GM18861 (cell line): ENCODE measurements around the gene RND3.

Experiments
- ATAC-seq: cut with Tn5 transposase; IDR thresholded peaks from one replicate; pipeline ENCODE4 v1.9.1; 2021; ENCODE audit not compliant: unreplicated experiment

The RND3 gene

DNA sequence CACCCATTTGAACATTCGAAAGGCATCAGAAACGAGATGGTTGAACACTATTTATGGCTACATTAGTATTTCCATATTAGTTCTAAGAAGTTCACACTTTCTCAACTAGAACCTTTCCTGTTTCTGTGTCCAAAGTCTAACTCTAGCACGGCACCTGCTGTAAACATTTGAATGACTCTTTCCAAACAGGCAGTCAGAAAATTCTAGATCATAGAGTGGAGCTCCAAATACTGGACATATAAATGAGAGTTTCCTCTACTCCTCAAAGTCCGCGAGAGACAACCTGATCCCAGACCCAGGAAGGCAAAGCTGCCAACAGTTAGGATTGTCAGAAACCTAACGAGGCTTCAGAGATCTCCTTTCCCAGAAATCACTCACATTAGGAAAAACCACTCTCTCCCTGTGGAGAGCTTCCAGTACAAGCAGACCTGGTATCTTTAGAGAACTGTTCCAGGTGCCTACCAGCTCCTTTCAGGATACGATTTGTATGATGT, 10.6 kb downstream of the RND3 start:
- no peak for ATAC-seq

DNA sequence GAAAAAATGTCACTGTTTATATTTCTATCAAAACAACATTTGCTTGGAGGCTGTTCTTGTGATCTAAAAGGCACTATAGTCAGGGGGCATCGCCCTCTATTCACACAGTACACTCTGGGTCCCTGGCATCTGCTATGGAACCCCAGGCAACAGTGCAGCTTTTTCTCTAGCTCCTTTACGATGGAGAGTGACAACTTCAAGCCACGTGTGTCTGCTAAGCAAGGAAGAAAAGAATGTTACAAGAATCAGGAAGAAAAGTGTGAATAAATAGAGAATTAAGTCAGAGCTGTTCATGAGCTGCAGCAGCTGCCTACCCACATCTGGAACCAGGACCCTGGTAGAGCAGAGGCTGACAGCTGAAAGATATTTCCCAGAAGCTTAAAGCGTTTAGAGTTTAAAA, 11.2 kb downstream of the RND3 start:
- ATAC-seq, result no peak

DNA sequence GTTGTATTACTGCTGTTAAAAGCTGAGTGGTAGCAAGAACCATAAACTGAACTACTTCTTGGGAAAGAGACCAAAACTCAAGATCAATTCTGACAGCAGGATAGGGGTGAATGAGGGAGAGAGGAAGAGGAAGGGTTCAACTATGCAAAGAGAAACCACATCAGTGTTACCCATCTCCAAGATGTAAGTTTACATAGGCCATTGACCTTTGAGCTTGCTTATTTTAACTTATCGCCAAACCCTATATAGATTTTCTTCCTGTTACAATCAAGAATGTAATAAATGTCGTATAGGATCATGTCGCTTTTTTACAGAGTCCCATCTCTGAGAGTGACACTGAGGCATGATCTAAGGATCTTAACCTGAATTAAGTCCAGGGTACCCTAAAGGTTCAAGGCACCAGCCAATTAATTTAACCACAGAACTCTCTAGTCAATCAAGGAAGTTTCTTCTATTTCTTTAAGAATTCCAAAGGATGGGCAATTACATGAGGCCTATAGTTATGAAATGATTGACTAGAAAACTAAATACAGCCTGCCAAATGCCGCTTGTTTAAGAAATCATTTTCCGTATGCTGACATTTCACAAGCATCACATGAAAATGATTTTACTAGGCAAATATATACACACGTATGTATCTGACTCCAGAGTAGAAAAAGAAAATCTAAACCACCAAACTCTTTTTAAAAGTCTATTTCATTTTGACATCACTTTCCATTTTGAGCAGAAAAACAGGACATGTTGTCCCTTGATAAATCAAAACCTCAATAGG, 11.8 kb downstream of the RND3 start:
- ATAC-seq, result no peak

DNA sequence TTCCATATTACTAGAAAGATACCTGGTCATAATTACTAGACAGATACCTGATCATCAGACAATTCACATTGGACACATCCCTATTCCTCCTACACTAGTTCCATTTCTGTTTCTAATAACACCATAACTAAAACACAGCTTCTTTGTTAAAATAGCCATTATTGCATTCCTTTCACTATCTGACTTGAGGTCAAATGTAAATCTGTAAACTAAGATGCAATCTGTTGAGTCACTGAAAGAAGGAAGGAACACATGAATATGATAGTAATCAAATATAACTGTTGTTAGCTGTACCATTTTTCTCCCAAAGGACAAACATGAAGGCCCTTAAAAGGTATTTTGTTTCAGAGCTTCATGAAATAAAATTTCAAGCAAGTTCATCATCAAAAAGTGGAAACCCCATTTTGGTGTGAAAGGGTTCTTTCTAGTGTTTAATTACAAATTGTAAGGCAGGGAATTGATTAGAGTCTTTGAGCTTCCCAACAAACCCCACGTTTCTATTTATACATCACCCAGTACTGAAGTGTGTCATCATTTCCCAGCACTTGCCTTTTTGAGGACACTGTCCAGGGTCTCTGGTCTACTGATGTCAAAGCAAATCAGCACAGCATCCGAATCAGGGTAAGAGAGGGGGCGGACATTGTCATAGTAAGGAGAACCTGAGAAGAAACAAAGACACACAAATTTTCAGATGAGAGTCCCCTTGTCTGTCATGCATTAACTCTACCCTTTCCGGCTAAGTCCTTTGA, 13.0 kb downstream of the RND3 start:
- no peak for ATAC-seq

DNA sequence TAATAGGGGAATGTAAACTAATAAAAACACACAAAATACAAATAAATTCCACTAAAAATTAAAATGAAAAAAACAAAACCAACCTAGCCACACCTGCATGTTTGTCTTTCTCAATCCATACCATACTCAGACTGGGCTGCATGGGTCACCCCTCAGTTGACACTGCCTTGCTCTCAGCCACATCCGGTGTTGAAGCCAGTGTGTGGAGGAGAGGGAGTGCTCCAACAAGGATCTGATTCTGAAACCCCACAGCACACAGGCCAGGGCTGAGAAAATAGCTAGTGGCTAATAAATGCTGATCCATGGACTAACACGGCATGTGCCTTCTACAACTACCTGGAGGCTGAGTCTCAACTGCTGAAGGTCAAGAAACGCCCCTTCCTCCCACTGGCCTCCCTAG, 13.7 kb downstream of the RND3 start:
- no peak for ATAC-seq

DNA sequence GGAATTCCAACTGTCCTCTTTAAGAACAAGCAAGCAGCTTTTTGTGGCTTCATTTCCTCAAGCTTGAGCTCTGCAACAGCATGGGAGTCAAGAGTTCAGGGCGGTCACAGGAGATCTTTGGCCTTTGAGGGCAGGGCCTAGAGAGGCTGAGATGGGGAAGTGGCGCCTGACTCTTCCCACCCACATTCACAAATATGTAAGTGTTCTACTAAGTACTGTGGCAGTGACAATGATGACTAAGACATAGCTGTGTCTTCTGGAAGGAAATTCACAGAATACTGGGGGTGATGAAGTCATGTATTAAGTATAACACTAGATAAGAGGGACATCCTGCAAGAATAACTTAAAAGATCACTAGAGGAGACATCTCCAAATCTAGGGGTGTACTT, 15.0 kb downstream of the RND3 start:
- ATAC-seq, result no peak

DNA sequence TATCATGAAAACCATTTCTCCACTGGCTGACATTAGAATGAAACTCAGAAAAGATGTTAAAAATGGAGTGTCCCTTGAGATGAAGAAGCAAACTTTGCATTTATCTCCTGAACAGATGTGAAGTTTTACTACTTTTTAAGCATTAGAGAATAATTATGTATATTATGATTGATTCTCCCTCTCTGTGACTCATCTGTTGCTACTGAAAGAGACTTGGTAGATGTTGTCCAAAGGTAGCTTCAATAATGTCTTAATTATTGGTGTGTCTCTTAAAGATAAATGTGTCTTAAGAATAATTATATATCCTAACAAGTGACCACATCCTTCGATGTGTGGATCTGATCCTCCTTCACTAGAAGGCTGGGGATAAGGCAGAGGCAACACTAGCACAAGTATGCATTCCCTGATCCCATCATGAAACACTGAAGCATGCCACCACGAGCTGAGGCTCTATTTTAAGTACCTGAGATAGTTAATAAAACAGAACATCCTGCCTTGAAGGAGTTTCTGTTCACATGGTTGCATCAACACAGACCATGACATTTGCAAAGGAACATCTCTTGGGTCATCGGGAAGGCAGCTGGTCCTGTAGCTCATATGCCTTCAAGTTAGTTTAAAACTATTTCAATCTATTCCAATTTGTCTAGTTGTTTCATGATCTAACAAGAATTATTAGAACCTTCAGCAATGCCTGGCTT, 15.5 kb downstream of the RND3 start:
- no peak for ATAC-seq

DNA sequence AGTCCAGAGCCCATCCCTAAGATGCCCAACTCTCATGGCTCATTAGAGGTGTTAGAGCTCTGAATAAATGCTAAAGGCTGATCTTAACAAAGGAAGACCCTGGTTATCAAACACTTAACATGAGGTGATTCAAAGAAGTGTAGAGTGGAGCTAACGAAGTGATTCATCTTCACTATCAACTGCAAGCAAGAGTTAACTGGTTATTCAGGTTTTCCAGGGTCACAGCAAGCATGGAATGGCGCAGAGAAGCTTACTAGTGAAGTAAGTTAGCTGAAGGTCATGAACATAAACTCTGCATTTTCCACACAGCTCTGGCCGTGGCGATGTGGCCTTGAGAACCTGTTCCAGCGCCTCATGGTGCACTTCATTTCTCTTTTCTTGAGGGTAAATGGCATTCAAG, 17.0 kb downstream of the RND3 start:
- no peak for ATAC-seq

DNA sequence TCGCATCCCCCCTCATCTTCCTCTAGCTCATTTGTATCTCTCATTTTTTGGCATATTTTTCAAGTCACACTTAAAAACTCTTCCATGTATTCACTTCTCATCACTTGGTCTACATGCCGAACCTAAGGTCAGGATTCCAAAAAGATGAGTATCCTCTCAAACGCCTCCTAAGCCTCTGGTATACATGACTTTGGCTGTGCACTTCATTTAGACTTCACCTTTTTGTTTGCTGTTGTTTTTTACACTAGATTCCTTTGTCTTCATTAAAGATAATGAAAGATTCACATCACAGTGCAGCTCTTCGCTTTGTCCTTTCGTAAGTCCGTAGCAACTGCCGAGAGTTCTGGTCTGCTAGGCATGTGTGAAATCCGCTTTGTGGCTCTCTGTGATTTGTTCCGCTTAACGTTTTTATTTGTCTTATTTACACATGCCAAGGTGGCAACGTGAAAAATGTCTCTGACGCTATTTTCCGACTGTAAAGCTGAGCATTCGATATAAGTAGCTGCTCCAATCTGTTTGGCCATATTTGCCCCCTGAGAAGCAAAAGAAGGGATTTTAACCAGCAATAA, 17.7 kb downstream of the RND3 start:
- no peak for ATAC-seq

DNA sequence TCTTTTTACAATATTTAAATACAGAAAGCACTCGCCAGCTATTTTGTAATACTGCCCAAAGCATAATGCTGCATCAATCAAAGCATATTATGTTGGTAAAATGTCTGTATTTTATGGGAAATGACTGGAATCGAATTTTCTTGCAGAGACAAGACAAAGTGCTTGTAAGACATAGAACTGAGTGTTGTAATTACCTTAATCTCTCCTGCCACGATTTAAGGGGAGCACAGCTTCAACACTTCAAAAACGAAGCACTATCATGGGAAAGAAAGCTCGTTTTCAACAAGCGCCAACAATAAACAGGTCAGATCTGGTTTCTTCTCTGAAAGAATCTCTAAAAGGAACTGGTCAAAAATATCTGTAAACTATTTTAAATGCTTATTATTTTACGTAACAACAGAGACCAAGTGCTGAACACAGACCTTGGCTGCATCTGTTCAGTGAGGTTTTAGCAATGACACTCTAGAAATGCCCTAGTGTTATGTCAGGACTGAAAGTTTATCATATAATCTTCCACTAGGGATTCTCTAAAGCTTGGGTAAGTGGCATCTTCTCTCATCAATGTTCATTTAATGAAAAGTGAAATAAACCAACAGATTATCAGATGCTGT, 19.0 kb downstream of the RND3 start:
- no peak for ATAC-seq

DNA sequence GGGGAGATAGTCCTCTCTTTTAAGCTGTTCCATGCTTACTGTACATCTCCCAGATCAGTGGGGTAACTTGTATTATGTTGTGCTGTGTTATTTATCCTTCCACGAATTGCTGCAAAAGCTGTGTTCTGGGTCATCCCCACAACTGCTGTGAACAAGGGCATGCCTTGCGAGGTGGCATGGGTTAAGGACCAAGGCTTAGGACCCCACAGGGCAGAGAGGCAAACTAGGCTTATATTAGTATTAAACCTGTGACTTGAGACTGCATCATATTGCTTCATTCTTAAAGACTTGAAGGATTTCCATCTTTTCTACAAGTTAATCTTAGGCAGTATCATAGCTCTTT, 19.9 kb downstream of the RND3 start:
- ATAC-seq, result no peak

DNA sequence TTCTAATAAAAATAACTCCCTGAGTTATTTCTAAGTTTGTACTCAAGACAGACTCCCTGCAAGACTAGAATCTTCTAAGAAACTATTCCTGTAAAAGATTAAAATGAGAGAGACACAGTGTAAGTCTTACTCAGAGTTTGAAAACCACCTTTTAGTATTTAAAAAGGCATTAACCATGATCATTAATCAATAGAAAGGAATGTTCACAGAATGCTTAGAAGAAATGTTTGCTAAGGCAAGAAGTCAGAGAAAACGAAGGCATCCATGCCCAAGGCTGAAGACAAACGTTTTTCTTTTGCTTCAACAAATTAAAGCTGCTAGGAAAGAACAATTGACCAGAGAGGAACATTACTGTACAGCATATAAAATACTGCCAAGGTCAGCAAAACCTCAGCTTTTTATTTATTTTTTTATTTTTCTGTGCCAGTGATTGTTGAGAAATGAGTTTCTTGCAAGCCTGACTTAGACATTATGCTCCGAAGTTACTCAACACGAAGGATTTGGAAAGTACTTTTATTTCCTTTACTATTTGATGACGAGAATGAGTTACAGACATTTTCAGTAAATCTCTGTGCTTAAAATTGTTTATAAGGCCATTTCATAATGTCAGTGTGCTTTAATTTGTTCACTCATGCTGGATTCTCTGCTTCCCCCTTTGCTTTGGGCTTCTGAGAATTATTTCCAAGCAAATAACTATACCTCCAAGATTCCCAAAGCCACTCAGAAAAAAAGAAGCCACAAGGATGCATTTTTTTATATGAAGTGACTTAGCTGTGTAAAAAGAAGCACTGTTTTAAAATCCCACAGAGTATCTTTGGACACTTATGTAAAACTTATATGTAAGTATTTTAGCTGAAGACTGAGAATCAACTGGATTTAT, 20.5 kb downstream of the RND3 start:
- no peak for ATAC-seq

DNA sequence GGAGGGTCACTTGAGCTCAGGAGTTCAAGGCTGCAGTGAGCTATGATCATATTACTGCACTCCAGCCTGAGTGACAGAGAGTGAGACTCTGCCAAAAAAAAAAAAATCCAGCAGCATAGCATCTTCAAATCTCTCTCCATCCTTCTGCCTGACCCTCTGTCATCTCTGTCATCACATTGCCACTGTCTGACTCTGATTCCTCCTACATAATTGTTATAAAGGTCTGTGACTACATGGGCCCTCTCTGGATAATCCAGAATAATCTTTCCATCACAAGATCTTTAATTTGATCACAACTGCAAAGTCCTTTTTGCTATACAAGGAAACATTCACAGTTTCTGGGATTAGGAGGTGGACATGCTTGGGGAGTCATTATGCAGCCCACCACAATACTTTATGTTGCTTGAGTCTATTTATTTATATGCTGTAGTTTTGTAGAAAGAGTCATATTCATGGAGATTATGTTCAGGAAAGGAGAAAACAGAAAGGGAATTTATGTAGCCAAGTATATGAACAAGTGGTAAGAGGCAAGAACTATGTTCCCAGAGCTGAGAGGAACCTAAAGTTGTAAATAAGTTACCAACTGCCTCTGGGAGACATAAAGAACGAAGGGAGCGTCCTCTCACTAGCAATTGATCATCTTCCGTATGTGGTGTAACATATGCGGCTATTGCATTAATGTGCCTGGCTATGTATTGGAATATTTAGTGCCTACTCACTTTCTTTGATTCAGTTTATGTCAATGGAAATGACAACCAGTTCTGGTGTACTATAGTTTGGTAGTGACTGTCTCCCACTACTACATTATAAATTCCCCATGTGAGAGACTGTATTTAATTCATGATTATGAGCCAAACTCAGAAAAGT, 21.5 kb downstream of the RND3 start:
- no peak for ATAC-seq

DNA sequence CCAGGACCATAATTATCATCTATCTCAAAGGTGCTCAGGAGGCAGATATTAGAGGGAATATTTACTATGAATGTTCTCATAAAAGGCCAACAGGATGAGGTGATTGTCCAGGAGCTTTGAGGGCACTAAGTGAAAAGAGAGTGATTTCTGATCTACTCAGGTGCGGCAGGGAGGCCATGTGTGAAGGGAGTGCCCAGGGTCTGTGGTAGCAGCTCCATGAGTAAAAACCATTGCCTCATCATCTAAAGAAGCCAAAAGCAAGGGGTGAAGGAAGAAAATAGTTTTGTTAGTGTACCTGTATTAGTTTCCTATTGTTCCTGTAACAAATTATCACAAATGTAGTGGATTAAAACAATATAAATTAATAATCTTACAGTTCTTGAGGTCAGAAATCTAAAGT, 22.5 kb downstream of the RND3 start:
- ATAC-seq, result no peak

DNA sequence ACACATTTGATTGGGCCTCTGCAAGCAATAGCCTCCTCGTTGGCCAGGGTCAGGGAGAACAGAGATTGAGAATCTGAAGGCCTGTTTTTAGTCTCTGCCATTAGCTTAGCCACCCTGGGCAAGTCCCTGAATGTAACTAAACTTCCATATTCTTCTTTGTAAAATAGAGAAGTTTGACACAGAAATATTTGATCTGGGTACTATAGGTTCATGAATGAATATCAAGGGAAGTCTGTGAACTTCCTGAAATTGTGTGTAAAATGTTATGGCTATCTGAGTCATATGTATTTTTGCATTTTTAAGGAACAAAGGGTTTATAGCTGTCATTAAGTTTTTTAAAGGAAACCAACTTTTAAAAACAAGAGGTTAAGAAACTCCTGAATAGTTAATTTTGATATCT, 23.2 kb downstream of the RND3 start:
- no peak for ATAC-seq

DNA sequence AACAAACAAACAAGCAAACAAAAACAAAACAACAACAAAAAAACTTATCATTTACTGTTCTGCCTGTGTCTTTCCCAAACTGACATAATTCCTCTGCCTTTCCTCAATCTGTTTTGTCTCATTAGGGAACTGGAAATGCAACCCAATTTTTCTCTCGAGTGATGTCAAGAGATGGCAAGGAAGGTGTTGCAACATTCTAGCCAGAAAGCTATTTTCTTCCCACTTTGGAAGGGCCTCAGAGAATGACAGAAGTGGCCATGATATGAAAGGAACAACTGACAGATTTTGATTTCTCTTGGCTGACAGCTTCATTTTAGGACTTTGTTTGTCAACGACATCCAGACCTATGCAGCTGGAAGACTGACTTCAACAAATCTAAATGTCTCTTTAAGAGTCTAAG, 24.7 kb downstream of the RND3 start:
- ATAC-seq, result no peak

DNA sequence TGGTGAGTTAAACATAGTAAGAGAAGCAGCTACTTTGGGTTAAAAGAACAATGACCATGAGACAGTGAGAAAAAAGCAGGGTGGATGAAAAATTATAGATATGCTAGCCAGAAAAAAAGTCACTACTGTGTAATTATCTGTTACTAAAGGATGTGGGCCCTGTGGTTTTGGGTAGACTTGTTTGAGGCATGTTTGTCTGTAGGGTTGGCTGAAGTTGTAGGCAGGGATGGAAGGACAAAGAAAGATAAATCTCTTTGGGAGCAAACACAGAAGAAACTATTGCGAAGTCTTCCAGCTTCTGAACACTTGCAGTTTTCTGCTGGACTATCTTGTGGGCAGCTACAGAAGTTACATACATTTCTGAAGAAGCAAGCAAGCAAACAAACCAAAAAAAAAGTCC, 28.2 kb downstream of the RND3 start:
- no peak for ATAC-seq

DNA sequence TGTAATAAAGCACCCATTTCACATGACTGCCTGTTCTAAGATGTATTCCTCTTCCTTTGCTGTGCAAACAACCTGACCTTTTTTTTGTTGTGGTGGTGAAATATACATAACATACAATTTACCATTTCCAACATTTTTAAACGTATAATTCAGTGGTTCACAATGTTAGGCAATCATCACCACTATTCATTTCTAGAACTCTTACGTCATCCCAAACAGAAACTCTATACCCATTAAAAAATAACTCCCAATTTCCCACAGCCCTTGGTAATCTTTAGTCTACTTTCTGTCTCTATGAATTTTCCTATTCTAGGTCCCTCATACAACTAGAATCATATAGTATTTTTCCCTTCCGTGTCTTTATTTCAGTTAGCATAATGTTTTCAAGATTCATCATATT, 36.7 kb downstream of the RND3 start:
- no peak for ATAC-seq

DNA sequence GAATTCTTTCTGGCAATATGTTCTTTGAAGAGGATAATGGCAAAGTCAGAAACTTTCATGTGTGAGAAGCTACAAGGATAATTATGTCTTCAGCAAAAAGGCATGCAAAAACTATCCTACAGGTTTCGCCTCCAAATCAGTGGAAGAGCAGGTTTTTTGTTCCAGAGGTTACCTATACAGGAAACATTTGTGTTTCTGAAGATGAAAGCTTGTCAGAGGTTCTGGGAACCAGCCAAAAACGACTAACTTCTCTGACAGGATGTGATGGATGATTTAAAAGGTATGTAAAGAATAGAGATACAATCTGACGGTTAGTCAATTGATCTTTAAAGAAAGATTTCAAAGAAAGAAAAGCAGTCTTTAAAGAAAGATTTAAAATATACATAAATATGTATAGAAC, 37.6 kb downstream of the RND3 start:
- ATAC-seq, result no peak
